ENCODE data around the gene SLC7A1. TPM values are rescaled to one million over a fixed set of nuclear protein-coding genes. Genes with fewer than 3 reads are reported as not detected.

Gene SLC7A1
- total RNA-seq, 1 donor from 2014 or later = 115 TPM

DNA sequence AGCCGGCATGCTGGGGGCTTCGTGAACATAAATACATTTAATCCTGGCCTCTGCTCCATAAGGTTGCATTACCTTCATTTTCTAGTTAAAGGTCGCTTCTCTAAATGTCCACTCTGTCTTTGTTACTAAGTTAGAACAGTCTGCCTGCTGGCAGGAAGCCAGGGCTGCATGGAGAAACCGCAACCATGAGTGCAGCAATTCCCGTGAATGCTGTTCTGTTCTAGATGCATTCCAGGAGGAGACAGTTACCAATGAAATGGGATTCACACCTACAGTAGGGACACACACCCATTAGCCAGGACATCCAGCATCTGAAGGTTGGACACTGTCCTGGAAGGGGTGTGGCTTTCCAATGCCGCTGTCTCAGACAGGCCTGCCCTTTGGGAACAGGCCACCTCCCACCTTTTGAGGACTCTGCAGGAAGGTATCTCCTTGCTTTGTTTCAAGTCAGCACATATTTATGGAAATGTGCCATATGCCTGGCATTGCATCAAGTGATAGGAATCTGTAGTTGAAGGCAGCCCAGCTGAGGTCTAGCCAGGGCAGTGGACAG is 129.7 kb downstream of the SLC7A1 start:
- no peaks in the 10 kb centered on the region for H3K36me3 Mint-ChIP-seq (ENCODE audit: low read depth, unreplicated experiment)
- H3K27ac Mint-ChIP-seq (ENCODE audit: unreplicated experiment) = no peak overlapping the region
- peak overlapping the region; percentile 24 for H3K4me2 ChIP-seq (ENCODE audit: low read length)
- no peak for TF ChIP-seq EZH2 (IDR thresholded peaks at IDR 0.05; ENCODE audit: insufficient read depth, low read length)
- TF ChIP-seq, protein P1, sequence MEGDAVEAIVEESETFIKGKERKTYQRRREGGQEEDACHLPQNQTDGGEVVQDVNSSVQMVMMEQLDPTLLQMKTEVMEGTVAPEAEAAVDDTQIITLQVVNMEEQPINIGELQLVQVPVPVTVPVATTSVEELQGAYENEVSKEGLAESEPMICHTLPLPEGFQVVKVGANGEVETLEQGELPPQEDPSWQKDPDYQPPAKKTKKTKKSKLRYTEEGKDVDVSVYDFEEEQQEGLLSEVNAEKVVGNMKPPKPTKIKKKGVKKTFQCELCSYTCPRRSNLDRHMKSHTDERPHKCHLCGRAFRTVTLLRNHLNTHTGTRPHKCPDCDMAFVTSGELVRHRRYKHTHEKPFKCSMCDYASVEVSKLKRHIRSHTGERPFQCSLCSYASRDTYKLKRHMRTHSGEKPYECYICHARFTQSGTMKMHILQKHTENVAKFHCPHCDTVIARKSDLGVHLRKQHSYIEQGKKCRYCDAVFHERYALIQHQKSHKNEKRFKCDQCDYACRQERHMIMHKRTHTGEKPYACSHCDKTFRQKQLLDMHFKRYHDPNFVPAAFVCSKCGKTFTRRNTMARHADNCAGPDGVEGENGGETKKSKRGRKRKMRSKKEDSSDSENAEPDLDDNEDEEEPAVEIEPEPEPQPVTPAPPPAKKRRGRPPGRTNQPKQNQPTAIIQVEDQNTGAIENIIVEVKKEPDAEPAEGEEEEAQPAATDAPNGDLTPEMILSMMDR (IDR thresholded peaks at IDR 0.05; ENCODE audit: insufficient read depth, low read depth, low read length) = no peak
- no peak overlapping the region for H3K4me3 Mint-ChIP-seq (ENCODE audit: unreplicated experiment)
- peak; percentile 58 for FAIRE-seq
- H3K27me3 Mint-ChIP-seq (ENCODE audit: low read depth, unreplicated experiment) = peaks cover 2% of the 10 kb centered on the region
- peaks cover 10% of the 10 kb centered on the region for H3K4me1 ChIP-seq (ENCODE audit: insufficient read depth, low read length)
- no peaks in the 10 kb centered on the region for H3K79me2 ChIP-seq (ENCODE audit: insufficient read depth, low read length)
- no peaks in the 10 kb centered on the region for H3K9me3 Mint-ChIP-seq (ENCODE audit: unreplicated experiment)
- no peak overlapping the region for H2AFZ ChIP-seq (ENCODE audit: low read depth, low read length)
- H3K9ac ChIP-seq (ENCODE audit: low read length) = no peak overlapping the region
- no peaks in the 10 kb centered on the region for H3K36me3 ChIP-seq (ENCODE audit: insufficient read depth, low read length)
- H4K20me1 ChIP-seq (ENCODE audit: insufficient read depth, low read length) = no peaks in the 10 kb centered on the region
- peaks cover 8% of the 10 kb centered on the region for H3K27me3 ChIP-seq (ENCODE audit: insufficient read depth, low read length)
- DNase-seq (ENCODE audit: low read depth) = peak; percentile 79
- H3K9me3 ChIP-seq (ENCODE audit: insufficient read depth, low read depth, low read length) = peaks cover 6% of the 10 kb centered on the region
- peaks cover 11% of the 10 kb centered on the region for H3K4me1 Mint-ChIP-seq (ENCODE audit: low read depth, unreplicated experiment)
- H3K27ac ChIP-seq (ENCODE audit: low read depth, low read length) = no peak overlapping the region
- H3K4me3 ChIP-seq (ENCODE audit: insufficient read depth, low read depth, low read length) = no peak overlapping the region

DNA sequence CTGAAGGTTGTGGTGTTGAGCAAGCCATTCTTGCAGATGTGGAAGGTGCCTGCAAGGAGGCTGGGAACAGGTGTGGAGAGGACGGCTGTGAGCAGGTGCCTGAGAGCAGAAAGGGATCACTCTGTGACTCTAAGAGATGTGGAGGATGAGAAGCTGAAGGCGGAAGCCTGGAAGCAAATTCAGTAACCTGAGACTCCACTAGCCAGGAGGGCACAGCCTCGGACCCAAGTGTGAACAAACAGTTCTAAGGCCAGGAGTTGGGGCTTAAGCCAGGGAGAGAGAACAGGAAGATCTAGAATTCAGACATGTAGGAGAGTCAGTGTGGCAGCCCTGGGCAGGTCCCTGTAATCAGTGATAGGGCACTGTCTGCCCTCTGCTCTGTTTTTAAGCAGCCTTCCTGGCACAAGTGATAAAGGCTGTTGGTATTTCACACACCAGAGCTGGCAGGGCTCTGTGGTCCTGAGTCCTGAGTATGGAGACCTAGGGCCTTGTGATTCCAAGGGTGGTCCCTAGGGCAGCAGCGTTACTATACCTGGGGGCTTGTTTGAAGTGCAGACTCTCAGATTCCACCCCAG is 131.3 kb downstream of the SLC7A1 start:
- H3K4me1 ChIP-seq (ENCODE audit: insufficient read depth, low read length) = peaks cover 10% of the 10 kb centered on the region
- H3K79me2 ChIP-seq (ENCODE audit: insufficient read depth, low read length) = no peaks in the 10 kb centered on the region
- Mint-ChIP-seq H3K27me3 (ENCODE audit: low read depth, unreplicated experiment) (no peaks in the 10 kb centered on the region), H3K27ac (ENCODE audit: unreplicated experiment) (no peak overlapping the region), H3K9me3 (ENCODE audit: unreplicated experiment) (no peaks in the 10 kb centered on the region), H3K4me1 (ENCODE audit: low read depth, unreplicated experiment) (peaks cover 14% of the 10 kb centered on the region), H3K36me3 (ENCODE audit: low read depth, unreplicated experiment) (peaks cover 2% of the 10 kb centered on the region), H3K4me3 (ENCODE audit: unreplicated experiment) (no peak overlapping the region)
- DNase-seq (ENCODE audit: low read depth) (no peak), FAIRE-seq (no peak)
- H2AFZ ChIP-seq (ENCODE audit: low read depth, low read length) = no peak overlapping the region
- no peaks in the 10 kb centered on the region for H3K36me3 ChIP-seq (ENCODE audit: insufficient read depth, low read length)
- H3K4me3 ChIP-seq (ENCODE audit: insufficient read depth, low read depth, low read length) = no peak overlapping the region
- no peak overlapping the region for H3K4me2 ChIP-seq (ENCODE audit: low read length)
- H4K20me1 ChIP-seq (ENCODE audit: insufficient read depth, low read length) = no peaks in the 10 kb centered on the region
- peaks cover 8% of the 10 kb centered on the region for H3K27me3 ChIP-seq (ENCODE audit: insufficient read depth, low read length)
- H3K9ac ChIP-seq (ENCODE audit: low read length) = no peak overlapping the region
- H3K9me3 ChIP-seq (ENCODE audit: insufficient read depth, low read depth, low read length) = peaks cover 6% of the 10 kb centered on the region
- H3K27ac ChIP-seq (ENCODE audit: low read depth, low read length) = no peak overlapping the region
- TF ChIP-seq EZH2 (IDR thresholded peaks at IDR 0.05; ENCODE audit: insufficient read depth, low read length) = no peak
- TF ChIP-seq, protein P1 (IDR thresholded peaks at IDR 0.05; ENCODE audit: insufficient read depth, low read depth, low read length) = no peak

DNA sequence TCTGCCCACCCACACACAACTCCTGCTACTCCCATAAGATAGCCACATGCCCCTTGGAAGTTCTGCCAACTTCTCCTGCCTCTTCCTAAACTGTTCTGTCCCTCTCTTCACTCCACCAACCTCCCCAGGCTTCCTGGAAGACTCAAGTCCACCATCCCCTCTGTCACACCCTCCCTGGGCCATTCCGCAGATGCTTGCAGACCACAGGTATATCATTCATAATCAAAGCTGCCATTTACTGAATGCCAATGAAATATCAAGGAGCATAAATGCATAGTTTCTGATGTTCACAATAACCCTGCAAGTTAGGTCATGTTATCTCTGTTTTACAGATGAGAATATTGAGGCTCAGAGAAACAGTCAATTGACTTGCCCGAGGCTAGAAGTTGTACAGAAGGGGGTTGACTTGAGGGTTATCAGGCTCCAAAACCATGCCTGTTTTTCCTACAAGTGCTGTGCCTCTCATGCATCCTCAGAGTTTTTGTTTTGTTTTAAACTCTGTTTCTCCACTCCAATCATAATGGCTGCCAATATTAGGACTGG is 135.6 kb downstream of the SLC7A1 start:
- H3K4me3 Mint-ChIP-seq (ENCODE audit: unreplicated experiment) = no peak overlapping the region
- Histone ChIP-seq H4K20me1 (ENCODE audit: insufficient read depth, low read length) (no peaks in the 10 kb centered on the region), H3K4me2 (ENCODE audit: low read length) (no peak overlapping the region), H3K79me2 (ENCODE audit: insufficient read depth, low read length) (no peaks in the 10 kb centered on the region), H3K9me3 (ENCODE audit: insufficient read depth, low read depth, low read length) (peaks cover 6% of the 10 kb centered on the region), H2AFZ (ENCODE audit: low read depth, low read length) (no peak overlapping the region), H3K36me3 (ENCODE audit: insufficient read depth, low read length) (no peaks in the 10 kb centered on the region), H3K27me3 (ENCODE audit: insufficient read depth, low read length) (peaks cover 8% of the 10 kb centered on the region), H3K9ac (ENCODE audit: low read length) (no peak overlapping the region), H3K4me1 (ENCODE audit: insufficient read depth, low read length) (peaks cover 11% of the 10 kb centered on the region), H3K27ac (ENCODE audit: low read depth, low read length) (no peak overlapping the region), H3K4me3 (ENCODE audit: insufficient read depth, low read depth, low read length) (no peak overlapping the region)
- peaks cover 20% of the 10 kb centered on the region for H3K4me1 Mint-ChIP-seq (ENCODE audit: low read depth, unreplicated experiment)
- H3K27me3 Mint-ChIP-seq (ENCODE audit: low read depth, unreplicated experiment) = no peaks in the 10 kb centered on the region
- peak; percentile 36 for DNase-seq (ENCODE audit: low read depth)
- FAIRE-seq = no peak
- peaks cover 2% of the 10 kb centered on the region for H3K36me3 Mint-ChIP-seq (ENCODE audit: low read depth, unreplicated experiment)
- H3K9me3 Mint-ChIP-seq (ENCODE audit: unreplicated experiment) = peaks cover 2% of the 10 kb centered on the region
- TF ChIP-seq, protein P1 (IDR thresholded peaks at IDR 0.05; ENCODE audit: insufficient read depth, low read depth, low read length) = no peak
- TF ChIP-seq EZH2 (IDR thresholded peaks at IDR 0.05; ENCODE audit: insufficient read depth, low read length) = no peak
- no peak overlapping the region for H3K27ac Mint-ChIP-seq (ENCODE audit: unreplicated experiment)
